ENCODE measurements around the gene SIN3B. TPM values are rescaled to one million over a fixed set of nuclear protein-coding genes. Genes with fewer than 3 reads are reported as not detected.

SIN3B gene
- total and polyA plus RNA-seq, 9 of the 15 experiments (the other 6 are each of a cell fraction or from before 2014, with no cell fraction given) = 0.51 to 34.2 (median 14.3) TPM

DNA sequence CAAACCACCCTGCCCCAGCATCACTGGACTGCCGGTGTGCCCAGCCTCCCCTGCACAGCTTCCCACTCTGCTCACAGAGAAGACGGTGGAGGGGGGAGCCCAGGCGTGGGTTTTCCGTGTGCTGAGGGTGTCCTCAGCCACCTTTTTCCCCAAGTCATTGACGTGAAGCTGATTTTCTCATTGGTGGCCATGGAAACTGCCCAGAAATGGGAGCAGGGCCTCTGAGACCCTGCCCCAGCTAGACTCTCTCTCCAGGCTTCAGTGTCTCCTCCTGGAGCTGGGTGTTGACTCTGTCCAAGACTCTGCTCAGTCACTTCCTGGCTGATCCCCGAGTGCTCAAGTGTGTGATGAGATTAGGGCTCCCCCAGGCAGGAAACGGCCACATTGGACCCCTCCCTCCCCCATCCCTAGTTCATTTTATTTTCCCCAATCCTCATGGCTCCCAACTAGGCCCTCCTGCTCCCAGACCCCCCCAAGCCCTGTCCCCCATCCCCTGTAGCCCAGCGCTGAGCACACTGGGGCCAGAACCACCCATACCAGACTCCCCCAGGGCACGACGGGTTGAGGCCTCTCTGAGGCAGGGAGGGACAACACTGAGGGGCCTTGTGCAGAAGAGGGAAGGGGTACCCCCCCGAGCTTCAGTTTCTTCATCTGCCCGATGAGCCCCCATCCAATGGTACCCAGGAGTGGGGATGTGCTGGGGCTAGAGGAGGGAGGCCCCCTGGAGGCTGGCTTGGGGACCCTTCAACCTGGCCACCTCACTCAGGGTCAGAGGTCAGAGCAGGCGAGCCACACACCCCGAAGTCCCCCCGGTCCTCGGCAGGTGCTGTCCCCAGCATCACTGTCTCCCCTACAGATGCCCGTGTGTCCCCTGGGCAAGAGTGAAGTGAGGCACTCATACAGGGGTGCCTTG lies 58.4 kb downstream of the SIN3B start (continued):
- TF ChIP-seq, protein P1, sequence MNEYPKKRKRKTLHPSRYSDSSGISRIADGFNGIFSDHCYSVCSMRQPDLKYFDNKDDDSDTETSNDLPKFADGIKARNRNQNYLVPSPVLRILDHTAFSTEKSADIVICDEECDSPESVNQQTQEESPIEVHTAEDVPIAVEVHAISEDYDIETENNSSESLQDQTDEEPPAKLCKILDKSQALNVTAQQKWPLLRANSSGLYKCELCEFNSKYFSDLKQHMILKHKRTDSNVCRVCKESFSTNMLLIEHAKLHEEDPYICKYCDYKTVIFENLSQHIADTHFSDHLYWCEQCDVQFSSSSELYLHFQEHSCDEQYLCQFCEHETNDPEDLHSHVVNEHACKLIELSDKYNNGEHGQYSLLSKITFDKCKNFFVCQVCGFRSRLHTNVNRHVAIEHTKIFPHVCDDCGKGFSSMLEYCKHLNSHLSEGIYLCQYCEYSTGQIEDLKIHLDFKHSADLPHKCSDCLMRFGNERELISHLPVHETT (CRISPR knock-in tag; conservative IDR thresholded peaks at IDR 0.05 in 1 of 2, IDR thresholded peaks at IDR 0.05 in 1 of 2) = no peak
- TF ChIP-seq, protein P2, sequence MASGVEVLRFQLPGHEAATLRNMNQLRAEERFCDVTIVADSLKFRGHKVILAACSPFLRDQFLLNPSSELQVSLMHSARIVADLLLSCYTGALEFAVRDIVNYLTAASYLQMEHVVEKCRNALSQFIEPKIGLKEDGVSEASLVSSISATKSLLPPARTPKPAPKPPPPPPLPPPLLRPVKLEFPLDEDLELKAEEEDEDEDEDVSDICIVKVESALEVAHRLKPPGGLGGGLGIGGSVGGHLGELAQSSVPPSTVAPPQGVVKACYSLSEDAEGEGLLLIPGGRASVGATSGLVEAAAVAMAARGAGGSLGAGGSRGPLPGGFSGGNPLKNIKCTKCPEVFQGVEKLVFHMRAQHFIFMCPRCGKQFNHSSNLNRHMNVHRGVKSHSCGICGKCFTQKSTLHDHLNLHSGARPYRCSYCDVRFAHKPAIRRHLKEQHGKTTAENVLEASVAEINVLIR (CRISPR knock-in tag; IDR thresholded peaks at IDR 0.05) = no peak
- TF ChIP-seq ZNF239 (CRISPR knock-in tag; IDR thresholded peaks at IDR 0.05) = no peak; the same call in 1 of the 2 replicates
- peak; percentile 73 for TF ChIP-seq POLR2AphosphoS5 (IDR thresholded peaks at IDR 0.05; ENCODE audit: control insufficient read depth, insufficient read depth, low read depth, low read length)
- TF ChIP-seq, protein P3, sequence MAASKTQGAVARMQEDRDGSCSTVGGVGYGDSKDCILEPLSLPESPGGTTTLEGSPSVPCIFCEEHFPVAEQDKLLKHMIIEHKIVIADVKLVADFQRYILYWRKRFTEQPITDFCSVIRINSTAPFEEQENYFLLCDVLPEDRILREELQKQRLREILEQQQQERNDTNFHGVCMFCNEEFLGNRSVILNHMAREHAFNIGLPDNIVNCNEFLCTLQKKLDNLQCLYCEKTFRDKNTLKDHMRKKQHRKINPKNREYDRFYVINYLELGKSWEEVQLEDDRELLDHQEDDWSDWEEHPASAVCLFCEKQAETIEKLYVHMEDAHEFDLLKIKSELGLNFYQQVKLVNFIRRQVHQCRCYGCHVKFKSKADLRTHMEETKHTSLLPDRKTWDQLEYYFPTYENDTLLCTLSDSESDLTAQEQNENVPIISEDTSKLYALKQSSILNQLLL (CRISPR knock-in tag; IDR thresholded peaks at IDR 0.05; ENCODE audit: borderline replicate concordance) = no peak
- no peak for TF ChIP-seq FUS (optimal IDR thresholded peaks at IDR 0.05; ENCODE audit: low read depth, low read length)
- no peak; the same call in 1 of the 2 replicates for TF ChIP-seq HMGXB4 (CRISPR knock-in tag; IDR thresholded peaks at IDR 0.05)
- TF ChIP-seq GTF2E2 (tag; IDR thresholded peaks at IDR 0.05) = no peak
- no peak for TF ChIP-seq CHAMP1 (IDR thresholded peaks at IDR 0.05)
- TF ChIP-seq PTRF (tag; IDR thresholded peaks at IDR 0.05) = 0 out of 2 replicates have a peak, but pooled peaks have one; percentile 32
- TF ChIP-seq, protein P4, sequence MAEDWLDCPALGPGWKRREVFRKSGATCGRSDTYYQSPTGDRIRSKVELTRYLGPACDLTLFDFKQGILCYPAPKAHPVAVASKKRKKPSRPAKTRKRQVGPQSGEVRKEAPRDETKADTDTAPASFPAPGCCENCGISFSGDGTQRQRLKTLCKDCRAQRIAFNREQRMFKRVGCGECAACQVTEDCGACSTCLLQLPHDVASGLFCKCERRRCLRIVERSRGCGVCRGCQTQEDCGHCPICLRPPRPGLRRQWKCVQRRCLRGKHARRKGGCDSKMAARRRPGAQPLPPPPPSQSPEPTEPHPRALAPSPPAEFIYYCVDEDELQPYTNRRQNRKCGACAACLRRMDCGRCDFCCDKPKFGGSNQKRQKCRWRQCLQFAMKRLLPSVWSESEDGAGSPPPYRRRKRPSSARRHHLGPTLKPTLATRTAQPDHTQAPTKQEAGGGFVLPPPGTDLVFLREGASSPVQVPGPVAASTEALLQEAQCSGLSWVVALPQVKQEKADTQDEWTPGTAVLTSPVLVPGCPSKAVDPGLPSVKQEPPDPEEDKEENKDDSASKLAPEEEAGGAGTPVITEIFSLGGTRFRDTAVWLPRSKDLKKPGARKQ (CRISPR knock-in tag; IDR thresholded peaks at IDR 0.05) = no peak
- TF ChIP-seq GTF2F1 (IDR thresholded peaks at IDR 0.05; ENCODE audit: low read depth, low read length) = no peak
- TF ChIP-seq CXXC5 (CRISPR knock-in tag; IDR thresholded peaks at IDR 0.05) = no peak
- TF ChIP-seq HDGF (IDR thresholded peaks at IDR 0.05) = no peak
- TF ChIP-seq CBX2 (IDR thresholded peaks at IDR 0.05; ENCODE audit: insufficient read depth, low read length, poor library complexity, severe bottlenecking) = no peak
- TF ChIP-seq PHTF2 (CRISPR knock-in tag; IDR thresholded peaks at IDR 0.05) = no peak
